H1 (cell line): ENCODE results near the gene CAMKMT. TPM values are rescaled to one million over a fixed set of nuclear protein-coding genes. Genes with fewer than 3 reads are reported as not detected.

ENCODE experiments used
- BRCA1 ChIP-seq: IDR thresholded peaks from 2 replicates; pipeline ENCODE4 v1.6.1; 2012; ENCODE audit warnings: low read depth, low read length, improper control_type of control experiment
- CBX5 ChIP-seq: fragments of 300-800, 300-1000 bp; sonication (generic); IDR thresholded peaks from 2 replicates; pipeline ENCODE4 v1.7.1; 2016; ENCODE audit warnings: antibody characterized with exemption, low read length, low read depth
- CHD2 ChIP-seq: IDR thresholded peaks from 2 replicates; pipeline ENCODE4 v1.6.1; 2012; ENCODE audit warnings: low read length, improper control_type of control experiment
- FOSL1 ChIP-seq: IDR thresholded peaks from 2 replicates; pipeline ENCODE4 v1.6.1; 2011; ENCODE audit warnings: mild to moderate bottlenecking, low read depth, low read length, moderate library complexity; ENCODE audit not compliant: insufficient read depth
- POLR2A ChIP-seq, 2 experiments: IDR thresholded peaks; 1 replicate in 1 of 2; 2 replicates in 1 of 2; pipeline ENCODE4 v1.6.1; 2011; ENCODE audit warnings: low read depth in 2 of 2, low read length in 2 of 2, mild to moderate bottlenecking in 2 of 2; ENCODE audit errors: control extremely low read depth in 1 of 2
- RBBP5 ChIP-seq: IDR thresholded peaks from 2 replicates; pipeline ENCODE4 v1.7.1; 2012; ENCODE audit warnings: low read depth, mild to moderate bottlenecking, inconsistent platforms, low read length, moderate library complexity, borderline replicate concordance
- SP1 ChIP-seq: IDR thresholded peaks from 2 replicates; pipeline ENCODE4 v1.6.1; 2011; ENCODE audit warnings: low read depth, low read length
- TBP ChIP-seq: IDR thresholded peaks from 2 replicates; pipeline ENCODE4 v1.6.1; 2011; ENCODE audit warnings: low read depth, low read length, improper control_type of control experiment
- polyA plus RNA-seq, 7 experiments: library from polyadenylated mRNA; depleted of rRNA in 3 of 7; stranded (reverse) in 5 of 7; unstranded in 2 of 7; fragments of >200 nt in 5 of 7; fragments of 200-250 nt in 2 of 7; gene quantifications; 1 replicate in 5 of 7; 2 replicates in 1 of 7; 4 replicates in 1 of 7; pipeline versions ENCODE4 v1.2.1 to v1.2.3, GENCODE V29; 2011 to 2013; ENCODE audit warnings: missing spikeins in 2 of 7, mixed read lengths in 2 of 7
- total RNA-seq: library from RNA; stranded (reverse); fragmentation: NEBNext Ultra II Directional; extraction: Animal tissue kit (Norgen Biotek cat#: 25700); gene quantifications from 2 replicates; pipeline ENCODE4 v1.2.1, GENCODE V29; 2021
- TF ChIP-seq, protein P1 (sequence below): IDR thresholded peaks from 2 replicates; pipeline ENCODE4 v1.6.1; 2011; ENCODE audit warnings: low read length, improper control_type of control experiment
- TF ChIP-seq, protein P2 (sequence below): fragments of 300-600 bp; sonication (generic); IDR thresholded peaks from 2 replicates; pipeline ENCODE4 v1.7.1; 2012; ENCODE audit warnings: low read length, moderate library complexity, mild to moderate bottlenecking, inconsistent platforms; ENCODE audit not compliant: insufficient replicate concordance

Gene CAMKMT
- total and polyA plus RNA-seq, 2 of the 8 experiments (the other 6 are each of a cell fraction or from before 2014, with no cell fraction given), result 14.7 to 22.4 TPM

DNA sequence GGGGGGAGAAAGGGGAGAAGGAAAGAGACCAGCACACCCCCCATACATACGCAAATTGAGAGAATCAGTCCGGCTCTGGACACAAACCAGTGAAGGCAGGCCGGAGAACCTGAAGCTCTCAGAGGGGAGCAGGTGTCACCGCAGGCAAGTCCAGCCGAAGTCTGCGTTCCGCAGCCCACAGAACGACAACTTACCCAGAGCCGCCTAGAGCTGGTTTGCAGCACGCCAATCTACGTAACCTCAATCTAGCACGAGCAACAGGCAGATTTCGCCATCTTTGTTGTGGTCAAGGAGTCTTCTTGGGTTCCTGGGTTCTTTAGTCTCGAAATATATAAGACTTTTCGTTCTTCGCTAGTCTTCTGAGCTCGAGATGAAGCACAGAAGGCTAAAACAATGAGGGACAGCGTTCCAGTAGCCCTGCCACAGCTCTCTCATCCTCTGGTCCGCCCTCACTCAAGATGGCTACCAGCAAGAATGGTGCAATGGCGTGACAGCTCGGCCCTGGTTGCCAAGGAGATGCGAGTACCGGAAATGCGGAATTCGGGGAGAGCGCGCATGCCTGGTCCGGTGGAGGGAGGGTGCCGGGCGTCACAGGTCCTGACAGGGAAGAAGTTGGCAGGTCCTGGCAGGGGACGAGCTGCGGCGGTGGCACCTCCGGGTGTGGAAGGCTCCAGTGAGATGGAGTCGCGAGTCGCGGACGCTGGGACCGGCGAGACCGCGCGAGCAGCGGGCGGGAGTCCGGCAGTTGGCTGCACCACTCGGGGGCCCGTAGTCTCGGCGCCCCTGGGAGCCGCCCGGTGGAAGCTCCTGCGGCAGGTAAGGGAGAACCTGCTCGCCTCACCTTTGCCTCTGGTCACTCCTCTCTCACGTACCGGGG is at the start of gene CAMKMT, which contains the start of gene PREPL (continued):
- TF ChIP-seq FOSL1, result no peak
- TF ChIP-seq, protein P1, sequence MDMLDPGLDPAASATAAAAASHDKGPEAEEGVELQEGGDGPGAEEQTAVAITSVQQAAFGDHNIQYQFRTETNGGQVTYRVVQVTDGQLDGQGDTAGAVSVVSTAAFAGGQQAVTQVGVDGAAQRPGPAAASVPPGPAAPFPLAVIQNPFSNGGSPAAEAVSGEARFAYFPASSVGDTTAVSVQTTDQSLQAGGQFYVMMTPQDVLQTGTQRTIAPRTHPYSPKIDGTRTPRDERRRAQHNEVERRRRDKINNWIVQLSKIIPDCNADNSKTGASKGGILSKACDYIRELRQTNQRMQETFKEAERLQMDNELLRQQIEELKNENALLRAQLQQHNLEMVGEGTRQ, result no peak
- peak; percentile 67 to 81 for TF ChIP-seq POLR2A (IDR thresholded peaks at IDR 0.05; ENCODE audit: control extremely low read depth in 1 of 2, low read depth in 2 of 2, low read length in 2 of 2)
- TF ChIP-seq, protein P2, sequence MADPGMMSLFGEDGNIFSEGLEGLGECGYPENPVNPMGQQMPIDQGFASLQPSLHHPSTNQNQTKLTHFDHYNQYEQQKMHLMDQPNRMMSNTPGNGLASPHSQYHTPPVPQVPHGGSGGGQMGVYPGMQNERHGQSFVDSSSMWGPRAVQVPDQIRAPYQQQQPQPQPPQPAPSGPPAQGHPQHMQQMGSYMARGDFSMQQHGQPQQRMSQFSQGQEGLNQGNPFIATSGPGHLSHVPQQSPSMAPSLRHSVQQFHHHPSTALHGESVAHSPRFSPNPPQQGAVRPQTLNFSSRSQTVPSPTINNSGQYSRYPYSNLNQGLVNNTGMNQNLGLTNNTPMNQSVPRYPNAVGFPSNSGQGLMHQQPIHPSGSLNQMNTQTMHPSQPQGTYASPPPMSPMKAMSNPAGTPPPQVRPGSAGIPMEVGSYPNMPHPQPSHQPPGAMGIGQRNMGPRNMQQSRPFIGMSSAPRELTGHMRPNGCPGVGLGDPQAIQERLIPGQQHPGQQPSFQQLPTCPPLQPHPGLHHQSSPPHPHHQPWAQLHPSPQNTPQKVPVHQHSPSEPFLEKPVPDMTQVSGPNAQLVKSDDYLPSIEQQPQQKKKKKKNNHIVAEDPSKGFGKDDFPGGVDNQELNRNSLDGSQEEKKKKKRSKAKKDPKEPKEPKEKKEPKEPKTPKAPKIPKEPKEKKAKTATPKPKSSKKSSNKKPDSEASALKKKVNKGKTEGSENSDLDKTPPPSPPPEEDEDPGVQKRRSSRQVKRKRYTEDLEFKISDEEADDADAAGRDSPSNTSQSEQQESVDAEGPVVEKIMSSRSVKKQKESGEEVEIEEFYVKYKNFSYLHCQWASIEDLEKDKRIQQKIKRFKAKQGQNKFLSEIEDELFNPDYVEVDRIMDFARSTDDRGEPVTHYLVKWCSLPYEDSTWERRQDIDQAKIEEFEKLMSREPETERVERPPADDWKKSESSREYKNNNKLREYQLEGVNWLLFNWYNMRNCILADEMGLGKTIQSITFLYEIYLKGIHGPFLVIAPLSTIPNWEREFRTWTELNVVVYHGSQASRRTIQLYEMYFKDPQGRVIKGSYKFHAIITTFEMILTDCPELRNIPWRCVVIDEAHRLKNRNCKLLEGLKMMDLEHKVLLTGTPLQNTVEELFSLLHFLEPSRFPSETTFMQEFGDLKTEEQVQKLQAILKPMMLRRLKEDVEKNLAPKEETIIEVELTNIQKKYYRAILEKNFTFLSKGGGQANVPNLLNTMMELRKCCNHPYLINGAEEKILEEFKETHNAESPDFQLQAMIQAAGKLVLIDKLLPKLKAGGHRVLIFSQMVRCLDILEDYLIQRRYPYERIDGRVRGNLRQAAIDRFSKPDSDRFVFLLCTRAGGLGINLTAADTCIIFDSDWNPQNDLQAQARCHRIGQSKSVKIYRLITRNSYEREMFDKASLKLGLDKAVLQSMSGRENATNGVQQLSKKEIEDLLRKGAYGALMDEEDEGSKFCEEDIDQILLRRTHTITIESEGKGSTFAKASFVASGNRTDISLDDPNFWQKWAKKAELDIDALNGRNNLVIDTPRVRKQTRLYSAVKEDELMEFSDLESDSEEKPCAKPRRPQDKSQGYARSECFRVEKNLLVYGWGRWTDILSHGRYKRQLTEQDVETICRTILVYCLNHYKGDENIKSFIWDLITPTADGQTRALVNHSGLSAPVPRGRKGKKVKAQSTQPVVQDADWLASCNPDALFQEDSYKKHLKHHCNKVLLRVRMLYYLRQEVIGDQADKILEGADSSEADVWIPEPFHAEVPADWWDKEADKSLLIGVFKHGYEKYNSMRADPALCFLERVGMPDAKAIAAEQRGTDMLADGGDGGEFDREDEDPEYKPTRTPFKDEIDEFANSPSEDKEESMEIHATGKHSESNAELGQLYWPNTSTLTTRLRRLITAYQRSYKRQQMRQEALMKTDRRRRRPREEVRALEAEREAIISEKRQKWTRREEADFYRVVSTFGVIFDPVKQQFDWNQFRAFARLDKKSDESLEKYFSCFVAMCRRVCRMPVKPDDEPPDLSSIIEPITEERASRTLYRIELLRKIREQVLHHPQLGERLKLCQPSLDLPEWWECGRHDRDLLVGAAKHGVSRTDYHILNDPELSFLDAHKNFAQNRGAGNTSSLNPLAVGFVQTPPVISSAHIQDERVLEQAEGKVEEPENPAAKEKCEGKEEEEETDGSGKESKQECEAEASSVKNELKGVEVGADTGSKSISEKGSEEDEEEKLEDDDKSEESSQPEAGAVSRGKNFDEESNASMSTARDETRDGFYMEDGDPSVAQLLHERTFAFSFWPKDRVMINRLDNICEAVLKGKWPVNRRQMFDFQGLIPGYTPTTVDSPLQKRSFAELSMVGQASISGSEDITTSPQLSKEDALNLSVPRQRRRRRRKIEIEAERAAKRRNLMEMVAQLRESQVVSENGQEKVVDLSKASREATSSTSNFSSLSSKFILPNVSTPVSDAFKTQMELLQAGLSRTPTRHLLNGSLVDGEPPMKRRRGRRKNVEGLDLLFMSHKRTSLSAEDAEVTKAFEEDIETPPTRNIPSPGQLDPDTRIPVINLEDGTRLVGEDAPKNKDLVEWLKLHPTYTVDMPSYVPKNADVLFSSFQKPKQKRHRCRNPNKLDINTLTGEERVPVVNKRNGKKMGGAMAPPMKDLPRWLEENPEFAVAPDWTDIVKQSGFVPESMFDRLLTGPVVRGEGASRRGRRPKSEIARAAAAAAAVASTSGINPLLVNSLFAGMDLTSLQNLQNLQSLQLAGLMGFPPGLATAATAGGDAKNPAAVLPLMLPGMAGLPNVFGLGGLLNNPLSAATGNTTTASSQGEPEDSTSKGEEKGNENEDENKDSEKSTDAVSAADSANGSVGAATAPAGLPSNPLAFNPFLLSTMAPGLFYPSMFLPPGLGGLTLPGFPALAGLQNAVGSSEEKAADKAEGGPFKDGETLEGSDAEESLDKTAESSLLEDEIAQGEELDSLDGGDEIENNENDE, result no peak
- TF ChIP-seq TBP, result peak; percentile 76
- peak; percentile 89 for TF ChIP-seq RBBP5
- no peak for TF ChIP-seq SP1
- no peak for TF ChIP-seq CHD2
- no peak for TF ChIP-seq CBX5
- TF ChIP-seq BRCA1, result no peak
